Measurements from ENCODE around the gene FAM149B1.

FAM149B1 gene

DNA sequence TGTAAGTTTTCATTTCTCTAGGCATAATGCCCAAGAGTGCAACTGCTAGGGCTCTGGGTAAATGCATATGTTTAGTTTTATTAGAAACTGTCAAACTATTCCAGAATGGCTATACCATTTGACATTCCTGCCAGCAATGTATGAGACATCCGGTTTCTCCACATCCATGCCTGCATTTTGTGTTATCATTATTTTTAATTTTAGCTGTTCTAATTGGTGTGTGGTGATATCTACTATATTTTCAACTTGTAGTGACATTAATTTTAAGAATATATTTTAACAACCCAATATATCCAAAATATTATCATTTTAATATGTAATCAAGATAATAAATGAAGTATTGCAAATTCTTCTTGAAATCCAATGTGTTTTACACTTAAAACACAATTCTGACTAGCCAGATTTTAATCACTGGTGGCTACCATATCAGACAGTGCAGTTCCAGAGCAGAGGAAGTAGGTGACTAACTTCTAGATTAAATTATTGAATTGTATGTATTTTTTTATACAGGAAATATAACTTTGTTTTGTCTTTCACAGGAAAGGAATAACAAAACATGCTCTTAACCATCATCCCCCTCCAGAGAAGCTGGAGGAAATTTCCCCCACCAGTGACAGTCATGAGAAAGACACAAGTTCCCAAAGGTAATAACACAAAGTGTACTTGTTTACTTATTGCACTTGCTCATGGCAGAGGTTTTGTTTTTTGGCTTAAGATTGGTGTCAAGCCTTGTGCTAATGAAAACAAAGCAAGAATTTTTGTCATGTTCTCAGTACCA, 6.4 kb downstream of the FAM149B1 start:
- no peak for DNase-seq

DNA sequence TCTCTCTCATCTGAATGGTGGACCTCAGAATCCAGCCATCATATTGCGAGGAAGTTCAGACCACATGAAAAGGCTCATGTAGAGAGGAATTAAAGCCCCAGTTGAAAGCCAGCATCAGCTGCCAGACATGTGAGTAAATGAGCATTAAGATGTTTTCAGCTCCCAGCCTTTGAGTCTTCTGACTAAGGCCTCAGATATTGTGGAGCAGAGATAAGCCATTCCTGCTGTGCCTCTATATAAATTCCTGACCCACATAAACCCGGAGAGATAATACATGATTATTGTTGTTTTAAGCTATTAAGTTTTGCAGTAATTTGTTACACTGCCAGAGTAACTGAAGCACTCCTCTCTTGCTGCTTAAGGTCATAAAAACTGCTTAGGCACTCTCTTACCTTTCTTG, 14.6 kb downstream of the FAM149B1 start:
- DNase-seq: no peak

DNA sequence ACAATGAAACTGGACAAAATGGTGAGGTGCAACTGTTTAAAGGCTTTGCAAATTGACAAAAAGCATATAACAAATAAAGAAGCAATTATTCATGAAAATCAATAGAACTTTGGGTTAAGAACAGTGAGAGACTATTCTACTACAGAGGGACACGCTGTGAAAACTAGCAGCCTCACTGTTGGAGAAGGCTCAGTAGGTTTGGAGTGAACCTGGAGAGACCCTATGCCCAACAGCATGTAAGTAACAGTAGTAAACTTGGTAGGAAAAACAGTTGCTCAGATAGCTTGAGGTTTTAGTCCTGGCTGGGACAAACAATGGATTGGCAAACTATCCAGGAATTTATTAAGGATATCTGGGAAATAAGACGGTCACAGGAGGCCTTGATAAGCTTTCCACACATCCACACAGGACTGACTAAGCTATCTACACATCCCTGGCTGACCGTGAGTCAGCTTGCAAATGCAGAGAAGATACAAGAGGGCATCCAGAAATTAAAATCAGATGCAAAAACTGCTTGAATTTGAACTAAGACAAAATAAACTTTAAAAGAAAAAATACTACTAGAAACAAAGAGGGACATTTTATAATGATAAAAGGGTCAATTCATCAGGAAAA, 15.9 kb downstream of the FAM149B1 start:
- no peak for DNase-seq

DNA sequence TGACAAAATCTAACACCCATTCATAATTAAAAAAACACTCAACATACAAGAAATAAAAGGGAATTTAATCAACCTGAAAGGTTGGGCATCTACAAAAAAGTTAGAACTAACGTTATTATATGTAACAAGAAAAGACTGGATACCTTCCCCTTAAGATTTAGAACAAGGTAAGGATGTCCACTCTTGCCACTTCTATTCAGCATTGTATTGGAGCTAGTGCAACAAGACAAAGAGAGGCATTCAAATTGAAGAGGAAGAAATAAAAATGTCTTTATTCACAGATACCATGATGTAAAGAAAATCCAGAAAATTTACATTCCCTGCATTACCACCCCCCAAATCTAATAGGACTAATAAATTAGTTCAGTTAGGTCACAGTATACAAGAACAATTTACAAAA, 18.3 kb downstream of the FAM149B1 start:
- DNase-seq: no peak

DNA sequence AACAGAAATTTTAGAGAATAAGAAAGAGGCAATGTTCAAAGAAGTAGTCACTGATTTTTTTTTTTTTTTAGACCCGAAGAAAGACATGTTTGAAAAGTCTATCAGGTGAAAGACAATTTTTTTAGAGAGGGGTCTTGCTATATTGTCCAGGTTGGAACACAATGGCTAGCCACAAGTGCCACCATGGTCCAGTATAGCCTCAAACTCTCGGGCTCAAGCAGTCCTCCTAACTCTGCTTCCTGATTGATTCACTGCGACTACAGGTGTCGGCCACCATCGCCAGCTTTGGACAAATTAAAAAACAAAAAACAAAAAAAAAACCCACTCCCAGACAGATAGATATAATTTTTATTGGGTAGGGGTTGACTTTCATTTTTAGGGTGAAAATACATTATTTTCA, 22.3 kb downstream of the FAM149B1 start:
- DNase-seq: no peak

DNA sequence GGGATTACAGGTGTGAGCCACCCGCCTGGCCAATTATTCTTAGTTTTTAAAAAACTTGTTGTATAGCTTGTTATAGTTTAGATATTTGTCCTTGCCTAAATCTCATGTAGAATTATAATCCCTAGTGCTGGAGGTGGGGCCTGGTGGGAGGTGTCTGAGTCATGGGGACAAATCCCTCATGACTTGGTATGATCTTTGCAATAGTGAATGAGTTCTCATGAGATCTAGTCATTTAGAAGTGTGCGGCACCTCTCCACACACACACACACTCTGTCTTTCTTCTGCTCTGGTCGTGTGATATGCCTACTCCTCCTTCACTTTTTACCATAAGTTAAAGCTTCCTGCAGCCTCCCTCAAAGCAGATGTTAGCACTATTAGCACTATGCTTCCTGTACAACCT, 37.2 kb downstream of the FAM149B1 start:
- no peak for DNase-seq

DNA sequence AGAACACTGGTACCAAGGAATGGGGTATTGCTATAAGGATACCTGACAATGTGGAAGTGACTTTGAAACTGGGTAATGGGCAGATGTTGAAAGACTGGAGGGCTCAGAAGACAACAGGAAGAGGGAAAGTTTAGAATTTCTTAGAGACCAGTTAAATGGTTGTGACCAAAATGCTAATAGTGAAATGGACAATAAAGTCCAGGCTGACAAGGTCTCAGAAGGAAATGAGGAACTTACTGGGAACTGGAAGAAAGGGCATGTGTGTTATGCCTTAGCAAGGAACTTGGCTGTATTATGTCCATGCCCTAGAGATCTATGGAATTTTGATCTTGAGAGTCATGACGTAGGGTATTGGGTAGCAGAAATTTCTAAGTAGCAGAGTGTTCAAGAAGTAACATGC, 38.0 kb downstream of the FAM149B1 start:
- no peak for DNase-seq

DNA sequence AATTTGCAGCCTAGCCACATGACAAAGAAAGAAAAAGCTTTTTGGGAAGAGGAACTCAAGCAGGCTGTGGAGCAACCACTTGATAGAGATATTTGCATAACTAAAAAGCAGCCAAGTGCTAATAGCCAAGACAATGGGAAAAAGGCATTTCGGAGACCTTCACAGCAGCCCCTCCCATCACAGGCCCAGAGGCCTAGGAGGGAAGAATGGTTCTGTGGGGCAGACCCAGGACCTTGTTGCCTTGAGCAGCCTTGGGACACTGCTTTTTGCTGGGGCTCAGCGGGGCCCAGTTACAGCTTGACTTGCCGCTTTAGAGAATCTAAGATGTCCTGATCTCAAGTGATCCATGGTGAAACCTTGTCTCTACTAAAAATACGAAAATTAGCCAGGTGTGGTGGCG, 38.5 kb downstream of the FAM149B1 start:
- no peak for DNase-seq

DNA sequence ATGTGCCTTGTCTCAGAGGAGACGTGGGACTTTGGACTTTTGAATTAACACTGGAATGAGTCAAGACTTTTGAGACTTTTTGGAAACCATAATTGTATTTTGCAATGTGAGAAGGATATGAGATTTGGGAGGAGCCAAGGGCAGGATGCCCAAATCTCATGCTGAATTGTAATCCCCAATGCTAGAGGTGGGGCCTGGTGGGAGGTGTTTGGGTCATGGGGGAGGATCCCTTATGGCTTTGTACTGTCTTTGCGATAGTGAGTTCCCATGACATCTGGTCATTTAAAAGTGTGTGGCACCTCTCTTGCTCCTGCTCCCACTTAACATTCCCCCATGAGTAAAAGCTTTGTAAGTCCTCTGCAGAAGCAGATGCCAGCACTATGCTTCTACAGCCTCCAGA, 40.0 kb downstream of the FAM149B1 start:
- no peak for DNase-seq

DNA sequence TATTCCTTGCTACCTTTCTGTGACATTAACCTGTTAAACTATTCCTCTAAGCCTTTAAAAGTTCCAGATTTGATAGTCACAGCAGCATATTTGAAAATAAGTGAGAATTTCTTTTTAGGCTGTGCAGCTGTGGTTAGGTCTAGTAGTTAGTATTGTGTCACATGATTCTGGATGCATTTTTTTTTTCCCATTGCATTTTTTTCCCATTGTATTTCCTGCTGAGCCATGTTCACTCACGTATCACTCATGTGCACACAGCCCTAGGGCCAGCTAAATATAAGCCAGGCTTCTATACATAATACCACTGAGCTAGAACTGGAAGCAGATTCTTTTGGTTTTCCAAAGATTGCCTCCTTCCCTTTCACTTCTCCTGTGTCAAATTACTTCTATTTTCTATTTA, 41.8 kb downstream of the FAM149B1 start:
- DNase-seq: no peak

DNA sequence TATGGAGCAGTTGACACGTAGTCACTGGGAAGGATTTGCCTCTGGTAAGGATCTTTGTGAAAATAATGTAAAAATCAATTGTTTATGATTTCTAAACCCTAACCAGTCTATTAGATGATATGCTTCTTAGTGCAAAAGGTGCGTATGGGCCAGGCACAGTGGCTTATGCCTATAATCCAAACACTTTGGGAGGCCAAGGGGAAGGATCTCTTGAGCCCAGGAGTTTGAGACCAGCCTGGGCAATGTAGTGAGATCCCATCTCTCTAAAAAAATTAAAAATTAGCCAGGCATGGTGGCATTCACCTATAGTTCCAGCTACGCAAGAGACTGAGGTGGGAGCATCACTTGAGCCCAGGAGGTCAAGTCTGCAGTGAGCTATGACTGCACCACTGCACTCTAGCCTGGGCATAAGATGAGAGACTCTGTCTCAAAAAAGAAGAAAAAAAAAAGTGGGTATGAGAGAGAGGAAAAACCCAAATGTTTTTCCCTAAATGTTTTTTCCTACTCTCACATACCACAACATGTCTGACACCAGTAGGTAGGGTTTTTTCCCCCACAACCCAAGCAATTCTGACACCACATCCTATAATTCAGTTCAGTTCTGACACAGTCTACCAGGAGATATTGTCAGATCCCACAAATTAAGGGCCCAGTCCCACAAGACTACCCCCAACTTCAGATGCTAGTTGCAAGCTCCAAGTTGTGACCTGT, 42.6 kb downstream of the FAM149B1 start:
- DNase-seq: no peak

DNA sequence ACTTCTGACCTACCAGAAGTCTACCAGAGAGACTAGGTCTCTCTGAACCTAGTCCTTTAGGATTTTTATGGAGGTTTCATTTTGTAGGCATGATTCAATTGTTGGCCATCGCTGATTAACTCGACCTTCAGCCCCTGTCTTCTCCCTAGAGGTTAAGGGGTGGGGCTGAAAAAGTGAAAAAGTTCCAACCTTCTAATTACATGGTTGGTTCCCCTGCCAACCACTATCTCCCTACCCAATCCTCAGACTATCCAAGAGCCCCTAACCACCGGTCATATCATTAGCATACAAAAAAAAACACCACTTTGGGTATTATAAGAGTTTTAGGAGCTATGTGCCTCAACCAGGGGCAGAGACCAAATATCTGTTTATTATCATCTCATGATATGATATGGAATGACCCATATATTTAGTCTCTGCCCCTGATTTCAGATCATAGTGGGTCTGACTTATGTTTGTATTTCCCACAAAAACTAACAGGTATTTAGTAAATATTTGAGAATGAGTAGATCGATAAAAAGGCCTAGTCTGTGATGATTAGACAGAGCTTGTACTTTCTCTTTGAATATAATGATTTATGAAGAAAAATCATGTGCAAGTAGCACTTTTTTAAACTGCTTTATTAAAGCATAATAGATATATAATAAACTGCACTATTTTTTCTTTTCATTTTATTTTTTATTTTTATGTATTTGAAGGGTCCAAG, 43.3 kb downstream of the FAM149B1 start:
- DNase-seq: no peak

DNA sequence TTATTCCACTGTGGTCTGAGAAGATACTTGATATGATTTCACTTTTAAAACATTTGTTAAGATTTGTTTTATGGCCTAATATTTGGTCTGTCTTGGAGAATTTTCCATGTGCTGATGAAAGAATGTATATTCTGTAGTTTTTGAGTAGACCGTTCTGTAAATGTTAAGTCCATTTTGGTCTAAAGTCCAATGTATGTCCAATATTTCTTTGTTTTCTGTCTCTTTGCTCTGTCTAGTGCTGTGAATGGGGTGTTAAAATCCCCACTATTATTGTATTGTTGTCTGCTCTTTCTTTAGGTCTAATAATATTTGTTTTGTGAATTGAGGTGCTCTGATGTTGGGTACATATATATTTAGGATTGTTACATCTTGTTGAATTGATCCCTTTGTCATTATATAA, 47.8 kb downstream of the FAM149B1 start:
- DNase-seq: no peak

DNA sequence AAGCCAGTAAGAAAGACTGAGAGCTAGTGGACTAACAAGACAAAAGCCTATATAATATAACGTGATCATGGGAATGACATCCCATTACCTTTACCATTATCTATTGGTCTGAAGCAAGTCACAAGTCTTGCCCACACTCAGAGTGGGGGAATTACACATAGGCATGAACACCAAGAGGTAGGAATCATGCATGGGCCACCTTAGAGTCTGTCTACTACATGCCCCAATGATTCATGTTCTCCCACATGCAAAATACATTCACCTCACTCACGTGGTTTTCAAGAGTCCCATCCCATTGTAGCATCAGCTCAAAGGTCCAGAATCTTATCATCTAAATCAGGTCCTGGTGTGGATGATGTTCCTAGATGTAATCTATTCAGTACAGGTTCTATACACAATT, 49.7 kb downstream of the FAM149B1 start:
- no peak for DNase-seq

DNA sequence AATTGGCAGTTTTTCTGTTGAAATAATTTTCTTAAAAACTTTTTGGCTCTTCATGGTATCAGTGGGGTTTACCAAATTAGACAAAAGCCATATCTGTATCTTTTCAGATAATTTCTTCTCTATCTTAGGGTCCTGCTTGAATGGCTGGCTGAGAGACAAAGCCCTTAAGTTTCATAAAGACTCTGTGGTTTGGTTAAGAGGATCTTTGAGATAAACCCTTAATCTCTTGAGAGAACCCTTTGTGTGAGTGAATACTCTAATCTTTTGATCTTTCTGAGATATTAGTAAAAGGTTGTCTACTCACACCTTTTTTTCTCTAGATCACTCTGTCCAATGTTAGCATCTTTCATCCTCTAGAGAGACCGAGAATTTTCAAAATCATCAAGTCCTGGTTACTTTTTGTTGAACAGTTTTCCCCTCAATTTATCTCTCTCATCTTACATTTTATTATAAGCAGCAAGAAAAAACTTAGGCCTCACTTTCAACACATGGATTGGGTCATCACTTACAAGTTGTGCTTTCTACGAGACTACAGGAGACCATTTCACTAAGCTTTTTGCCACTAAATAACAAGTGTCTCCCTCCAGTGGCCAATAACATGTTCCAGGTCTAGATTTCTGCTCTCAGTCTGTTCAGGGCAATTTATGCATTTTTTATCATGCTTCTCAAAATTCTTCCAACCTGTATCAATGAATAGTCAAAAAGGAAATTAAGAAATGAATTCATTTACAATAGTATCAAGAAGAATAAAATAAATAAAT, 50.7 kb downstream of the FAM149B1 start:
- no peak for DNase-seq

DNA sequence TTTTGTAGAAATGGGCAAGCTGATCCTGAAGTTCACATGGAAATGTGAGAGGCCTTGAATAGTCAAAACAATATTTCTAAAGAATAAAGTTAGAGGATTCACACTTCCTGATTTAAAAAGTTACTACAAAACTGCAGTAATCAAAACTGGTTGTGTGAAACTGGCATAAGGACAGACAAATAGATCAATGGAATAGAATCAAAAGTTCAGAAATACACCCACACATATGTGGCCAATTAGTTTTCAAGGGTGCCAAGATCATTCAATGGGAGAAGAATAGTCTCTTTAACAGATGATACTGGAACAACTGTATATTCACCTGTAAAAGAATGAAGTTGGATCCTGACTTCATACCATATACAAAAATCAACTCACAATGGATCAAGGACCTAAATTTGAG, 51.5 kb downstream of the FAM149B1 start:
- no peak for DNase-seq

DNA sequence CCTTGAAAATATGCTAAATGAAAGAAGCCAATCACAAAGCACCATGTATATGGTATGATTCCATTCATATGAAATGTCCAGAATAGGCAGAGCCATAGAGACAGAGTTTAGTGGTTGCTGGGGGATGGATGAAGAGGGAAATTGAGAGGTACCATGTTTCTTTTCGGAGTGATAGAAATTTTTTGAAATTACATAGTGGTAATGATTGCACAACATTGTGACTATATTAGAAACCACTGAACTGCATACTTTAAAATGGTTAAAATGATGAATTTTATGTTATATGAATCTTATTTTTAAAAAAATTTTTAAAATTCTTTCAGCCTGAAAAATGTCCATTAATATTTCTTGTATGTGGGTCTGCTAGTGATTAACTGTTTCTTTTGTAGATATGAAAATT, 53.1 kb downstream of the FAM149B1 start:
- DNase-seq: no peak

DNA sequence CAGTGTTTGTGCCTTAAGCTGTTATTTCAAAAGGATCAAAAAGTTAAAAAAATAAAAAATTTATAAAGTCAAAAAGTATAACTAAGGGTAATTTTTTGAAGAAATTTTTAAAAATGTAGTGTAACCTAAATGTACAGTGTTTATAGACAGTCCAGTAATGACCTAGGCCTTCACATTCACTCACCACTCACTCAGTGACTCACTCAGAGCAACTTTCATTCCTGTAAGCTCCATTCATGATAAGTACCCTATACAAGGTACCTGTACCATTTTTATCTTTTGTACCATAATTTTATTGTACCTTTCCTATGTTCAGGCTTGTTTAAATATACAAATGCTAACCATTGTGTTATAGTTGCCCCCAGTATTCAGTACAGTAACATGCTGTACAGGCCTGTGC, 57.6 kb downstream of the FAM149B1 start:
- no peak for DNase-seq

DNA sequence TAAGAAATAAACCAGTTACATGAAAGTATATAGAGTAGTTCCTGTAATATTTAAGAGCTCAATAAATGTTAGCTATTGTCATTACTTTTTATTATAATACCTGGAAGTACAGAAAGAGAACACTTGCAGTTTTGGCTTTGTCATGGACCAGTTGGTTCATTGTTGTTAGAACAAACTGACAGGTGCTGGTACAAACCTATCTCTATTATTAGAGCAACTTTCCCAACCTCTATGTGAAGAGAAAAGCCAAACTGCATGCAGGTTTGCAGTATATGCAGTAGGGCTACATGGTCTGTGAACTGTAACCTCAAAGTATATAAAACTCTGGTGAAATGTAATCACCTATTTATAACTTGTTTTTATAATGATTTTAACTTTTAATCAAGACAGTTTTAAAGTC, 58.7 kb downstream of the FAM149B1 start:
- no peak for DNase-seq

DNA sequence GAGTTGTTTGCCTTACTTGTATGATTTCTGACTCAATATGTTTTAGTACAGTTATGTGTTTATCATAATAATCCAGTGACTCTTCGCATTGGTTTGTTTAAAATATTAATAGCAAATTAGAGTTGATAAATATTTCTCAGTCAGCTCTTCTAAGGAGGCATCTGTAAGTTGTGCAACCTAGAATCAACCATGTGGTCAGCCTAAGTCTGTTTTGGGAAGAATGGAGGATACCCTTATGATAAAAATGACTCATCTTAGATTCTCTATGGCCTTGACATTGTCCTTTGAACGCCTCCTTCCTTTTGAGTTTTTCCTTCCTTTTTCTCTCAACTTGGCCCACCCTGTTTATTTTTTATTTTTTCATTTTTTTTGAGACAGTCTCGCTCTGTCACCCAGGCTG, 60.3 kb downstream of the FAM149B1 start:
- DNase-seq: no peak

DNA sequence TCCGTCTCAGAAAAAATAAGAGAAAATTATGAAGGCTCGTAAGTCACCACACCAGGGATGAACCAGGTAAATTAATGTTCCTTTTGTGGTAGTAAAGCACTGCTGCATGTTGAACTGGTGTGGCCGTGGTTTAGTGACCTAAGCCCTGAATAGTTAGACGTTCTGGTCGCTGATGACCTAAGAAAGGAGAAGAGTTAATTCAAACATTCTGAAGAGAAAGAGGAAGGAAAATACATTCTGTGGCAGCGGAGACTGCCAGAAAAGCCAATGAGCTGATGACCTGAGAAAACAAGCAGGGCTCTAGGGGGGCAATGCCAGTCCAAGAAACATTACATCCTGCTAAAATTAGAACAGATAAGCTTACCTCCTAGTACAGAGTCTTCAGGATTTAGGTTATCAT, 61.6 kb downstream of the FAM149B1 start:
- no peak for DNase-seq
